Left renal pelvis (tissue), 4 donors: Measurements from ENCODE around the gene MYBBP1A. TPM values are rescaled to one million over a fixed set of nuclear protein-coding genes. Genes with fewer than 3 reads are reported as not detected.

Experiments
- polyA plus RNA-seq, 4 donors: library from polyadenylated mRNA; unstranded; fragments of 120-200 nt; gene quantifications; one replicate each; pipeline ENCODE4 v1.2.1, GENCODE V29; 2013; ENCODE audit not compliant: insufficient read length in 4 of 4

The MYBBP1A gene
- polyA plus RNA-seq, 4 donors = 32.5 to 50.1 (median 36.3) TPM

Other genes starting within 250 kb of the MYBBP1A start
- gene UBE2G1, start 188.7 kb downstream of the MYBBP1A start, polyA plus RNA-seq = 10 to 100 TPM; 42.9 to 70.2 (median 59.4) TPM
- 1 to 10 TPM in 3 of 4 donors, under 1 TPM in 1; 0.35 to 3.9 (median 2.2) TPM for gene SPNS3, start 121.4 kb downstream of the MYBBP1A start, polyA plus RNA-seq
- gene SPNS2, start 56.5 kb downstream of the MYBBP1A start, polyA plus RNA-seq = 10 to 100 TPM in 3 of 4 donors, 1 to 10 TPM in 1; 3.1 to 57.6 (median 30.3) TPM
- 10 to 100 TPM in 1 of 4 donors, 1 to 10 TPM in 2, under 1 TPM in 1; 0.19 to 11.3 (median 7.6) TPM for gene GGT6, start 5.2 kb upstream of the MYBBP1A start, polyA plus RNA-seq
- gene SMTNL2, start 29.1 kb upstream of the MYBBP1A start, polyA plus RNA-seq = 10 to 100 TPM in 3 of 4 donors, 1 to 10 TPM in 1; 1.7 to 67.3 (median 52.0) TPM
- under 1 TPM; 0.50 to 0.75 (median 0.63) TPM for gene ALOX15, start 86.3 kb upstream of the MYBBP1A start, polyA plus RNA-seq
- 10 to 100 TPM; 36.2 to 56.5 (median 45.0) TPM for gene PELP1, start 148.8 kb upstream of the MYBBP1A start, polyA plus RNA-seq
- 10 to 100 TPM; 27.9 to 42.1 (median 33.2) TPM for gene ARRB2, start 155.2 kb upstream of the MYBBP1A start, polyA plus RNA-seq
- gene MED11, start 176.0 kb upstream of the MYBBP1A start, polyA plus RNA-seq = 10 to 100 TPM; 14.6 to 26.5 (median 22.5) TPM
- under 1 TPM; 0.37 to 0.85 (median 0.58) TPM for gene ZMYND15, start 184.4 kb upstream of the MYBBP1A start, polyA plus RNA-seq
- 10 to 100 TPM in 3 of 4 donors, 1 to 10 TPM in 1; 7.6 to 14.1 (median 11.9) TPM for gene CXCL16, start 184.5 kb upstream of the MYBBP1A start, polyA plus RNA-seq
- 1 to 10 TPM in 2 of 4 donors, under 1 TPM in 2; 0.31 to 2.9 (median 1.5) TPM for gene TM4SF5, start 216.5 kb upstream of the MYBBP1A start, polyA plus RNA-seq
- 1 to 10 TPM in 1 of 4 donors, under 1 TPM in 3; 0.41 to 1.2 (median 0.59) TPM for gene VMO1, start 231.0 kb upstream of the MYBBP1A start, polyA plus RNA-seq
- gene GLTPD2, start 233.6 kb upstream of the MYBBP1A start, polyA plus RNA-seq = 1 to 10 TPM in 3 of 4 donors, under 1 TPM in 1; 0.90 to 9.4 (median 3.5) TPM
- gene PSMB6, start 240.8 kb upstream of the MYBBP1A start, polyA plus RNA-seq = 100 to 1,000 TPM in 3 of 4 donors, 10 to 100 TPM in 1; 82.5 to 125 (median 120) TPM